Smooth muscle cell (in vitro differentiated cells): Measurements from ENCODE around the gene RTP2. TPM values are rescaled to one million over a fixed set of nuclear protein-coding genes. Genes with fewer than 3 reads are reported as not detected.

ENCODE experiments used
- DNase-seq: peaks from one replicate; lab custom pipeline; 2025; ENCODE audit not compliant: unreplicated experiment; lab: John Stamatoyannopoulos, UW
- H2AFZ ChIP-seq: fragments of 200-600 bp; sonication (generic); 2 replicates; pipeline ENCODE4 v1.6.0; 2016; ENCODE audit warnings: antibody characterized with exemption, low read depth, mild to moderate bottlenecking
- H3F3A ChIP-seq: fragments of 200-600 bp; sonication (generic); 2 replicates; pipeline ENCODE4 v1.6.0; 2017; ENCODE audit warnings: antibody characterized with exemption, low read depth
- H3K27ac ChIP-seq: fragments of 200-600 bp; sonication (generic); 2 replicates; pipeline ENCODE4 v1.5.1; 2016; ENCODE audit warnings: low read depth, mild to moderate bottlenecking
- H3K27me3 ChIP-seq: fragments of 200-600 bp; sonication (generic); 2 replicates; pipeline ENCODE4 v1.6.1; 2016; ENCODE audit warnings: low read depth, mild to moderate bottlenecking
- H3K36me3 ChIP-seq: fragments of 200-600 bp; sonication (generic); 2 replicates; pipeline ENCODE4 v1.5.1; 2016; ENCODE audit warnings: low read depth
- H3K4me1 ChIP-seq: fragments of 200-600 bp; sonication (generic); 2 replicates; pipeline ENCODE4 v1.5.1; 2016; ENCODE audit warnings: low read depth
- H3K4me2 ChIP-seq: fragments of 200-600 bp; sonication (generic); 2 replicates; pipeline ENCODE4 v1.6.0; 2016; ENCODE audit warnings: mild to moderate bottlenecking
- H3K4me3 ChIP-seq: fragments of 200-600 bp; sonication (generic); 2 replicates; pipeline ENCODE4 v1.5.1; 2016; ENCODE audit warnings: mild to moderate bottlenecking
- H3K79me2 ChIP-seq: fragments of 200-600 bp; sonication (generic); 2 replicates; pipeline ENCODE4 v1.6.0; 2016; ENCODE audit warnings: low read depth, mild to moderate bottlenecking
- H3K9ac ChIP-seq: fragments of 200-600 bp; sonication (generic); 2 replicates; pipeline ENCODE4 v1.6.0; 2016; ENCODE audit warnings: low read depth
- H3K9me3 ChIP-seq: fragments of 200-600 bp; sonication (generic); replicated peaks from 2 replicates; pipeline ENCODE4 v1.5.1; 2016; ENCODE audit warnings: low read depth
- H4K20me1 ChIP-seq: fragments of 200-600 bp; sonication (generic); 2 replicates; pipeline ENCODE4 v1.6.0; 2016; ENCODE audit warnings: low read depth
- WGBS: methylation state at CpG from one replicate; pipeline ENCODE4 v1.1.7; 2016; ENCODE audit warnings: low lambda C conversion rate; 5-methylcytosine and 5-hydroxymethylcytosine counted together
- polyA plus RNA-seq: library from polyadenylated mRNA; unstranded; fragments of >200 nt; fragmentation: Nextera tagmentation; extraction: Ambion mirVana; gene quantifications from 2 replicates; pipeline ENCODE4 v1.2.1, GENCODE V29; 2016
- total RNA-seq: library from RNA; depleted of rRNA; stranded (reverse); fragments of >200 nt; gene quantifications from 2 replicates; pipeline ENCODE4 v1.2.3, GENCODE V29; 2014
- TF ChIP-seq, protein P1 (sequence below): fragments of 200-600 bp; sonication (generic); IDR thresholded peaks from 2 replicates; pipeline ENCODE4 v1.5.1; 2017; ENCODE audit warnings: borderline replicate concordance, mild to moderate bottlenecking, antibody characterized with exemption; ENCODE audit not compliant: insufficient read depth, poor library complexity, severe bottlenecking

RTP2 gene
- total and polyA plus RNA-seq, 2 experiments from 2014 or later, result not detected

- H3F3A ChIP-seq, result peaks cover 6% of the 10 kb centered on the region
- TF ChIP-seq, protein P1, sequence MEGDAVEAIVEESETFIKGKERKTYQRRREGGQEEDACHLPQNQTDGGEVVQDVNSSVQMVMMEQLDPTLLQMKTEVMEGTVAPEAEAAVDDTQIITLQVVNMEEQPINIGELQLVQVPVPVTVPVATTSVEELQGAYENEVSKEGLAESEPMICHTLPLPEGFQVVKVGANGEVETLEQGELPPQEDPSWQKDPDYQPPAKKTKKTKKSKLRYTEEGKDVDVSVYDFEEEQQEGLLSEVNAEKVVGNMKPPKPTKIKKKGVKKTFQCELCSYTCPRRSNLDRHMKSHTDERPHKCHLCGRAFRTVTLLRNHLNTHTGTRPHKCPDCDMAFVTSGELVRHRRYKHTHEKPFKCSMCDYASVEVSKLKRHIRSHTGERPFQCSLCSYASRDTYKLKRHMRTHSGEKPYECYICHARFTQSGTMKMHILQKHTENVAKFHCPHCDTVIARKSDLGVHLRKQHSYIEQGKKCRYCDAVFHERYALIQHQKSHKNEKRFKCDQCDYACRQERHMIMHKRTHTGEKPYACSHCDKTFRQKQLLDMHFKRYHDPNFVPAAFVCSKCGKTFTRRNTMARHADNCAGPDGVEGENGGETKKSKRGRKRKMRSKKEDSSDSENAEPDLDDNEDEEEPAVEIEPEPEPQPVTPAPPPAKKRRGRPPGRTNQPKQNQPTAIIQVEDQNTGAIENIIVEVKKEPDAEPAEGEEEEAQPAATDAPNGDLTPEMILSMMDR, result peak; percentile 78
- peak overlapping the region; percentile 76 for H3K9ac ChIP-seq
- peak; percentile 40 for DNase-seq
- peaks cover 59% of the 10 kb centered on the region for H3K79me2 ChIP-seq
- H4K20me1 ChIP-seq, result peaks cover 58% of the 10 kb centered on the region
- H3K9me3 ChIP-seq, result no peaks in the 10 kb centered on the region
- no peaks in the 10 kb centered on the region for H3K27me3 ChIP-seq
- peak overlapping the region; percentile 93 for H3K27ac ChIP-seq
- no peak overlapping the region for H2AFZ ChIP-seq
- H3K36me3 ChIP-seq, result no peaks in the 10 kb centered on the region
- H3K4me1 ChIP-seq, result peaks cover 15% of the 10 kb centered on the region
- WGBS, result 2% methylated on average over 39 of the region's 39 CpGs
- peak overlapping the region; percentile 99 for H3K4me2 ChIP-seq
- H3K4me3 ChIP-seq, result peak overlapping the region; percentile 96
Observed at GRCh38 chr3:187740421-187741399, 38.4 kb upstream of the RTP2 start.

DNA sequence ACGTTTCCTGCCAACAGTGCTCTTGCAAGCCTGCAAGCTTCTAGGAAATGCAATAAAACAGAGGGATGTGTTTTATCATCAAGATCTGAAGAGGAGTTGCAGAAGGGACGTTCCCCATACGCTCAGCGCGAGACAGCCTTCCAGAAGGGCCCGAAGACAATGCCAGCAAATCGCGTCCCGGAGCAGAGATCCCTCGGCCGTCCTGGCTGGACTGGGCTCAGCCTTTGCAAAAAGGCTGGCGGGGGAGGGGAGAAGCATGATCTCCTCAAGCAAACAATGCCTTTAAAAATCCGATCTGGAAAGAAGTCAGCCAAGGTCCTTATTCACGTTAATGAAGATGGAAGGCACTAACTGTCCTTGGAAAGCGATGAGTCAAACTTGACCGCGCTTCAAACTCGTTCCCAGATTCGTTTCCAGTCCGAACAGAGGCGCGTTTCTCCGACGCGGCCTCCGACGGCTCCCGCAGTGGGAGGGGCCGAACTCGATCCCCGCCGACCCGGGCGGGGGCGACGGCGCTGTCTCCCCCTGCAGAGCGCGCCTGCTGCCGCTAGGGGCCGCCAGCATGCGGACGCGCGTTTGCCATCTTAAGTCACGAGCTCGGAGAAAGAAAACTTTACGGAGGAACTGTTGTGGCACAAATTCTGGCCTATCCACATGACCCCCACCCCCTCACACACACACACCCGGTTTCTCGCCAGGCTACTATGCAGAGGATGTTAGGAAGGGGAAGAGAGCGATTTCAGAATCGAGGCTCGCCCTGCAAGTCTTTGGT, 37.4 kb upstream of the RTP2 start:
- peak overlapping the region; percentile 93 for H3K27ac ChIP-seq
- H3F3A ChIP-seq, result peaks cover 4% of the 10 kb centered on the region
- H3K4me3 ChIP-seq, result peak overlapping the region; percentile 96
- TF ChIP-seq, protein P1, result peak; percentile 96
- peak overlapping the region; percentile 76 for H3K9ac ChIP-seq
- no peaks in the 10 kb centered on the region for H3K27me3 ChIP-seq
- DNase-seq, result peak; percentile 66
- peaks cover 68% of the 10 kb centered on the region for H4K20me1 ChIP-seq
- no peak overlapping the region for H2AFZ ChIP-seq
- H3K4me2 ChIP-seq, result peak overlapping the region; percentile 99
- peaks cover 21% of the 10 kb centered on the region for H3K4me1 ChIP-seq
- H3K79me2 ChIP-seq, result peaks cover 65% of the 10 kb centered on the region
- H3K9me3 ChIP-seq, result no peaks in the 10 kb centered on the region
- no peaks in the 10 kb centered on the region for H3K36me3 ChIP-seq
- WGBS, result 3% methylated on average over 52 of the region's 53 CpGs

GRCh38 chr3:187739094-187739560, 36.8 kb upstream of the RTP2 start:
- peaks cover 4% of the 10 kb centered on the region for H3F3A ChIP-seq
- no peak overlapping the region for H2AFZ ChIP-seq
- no peak overlapping the region for H3K9ac ChIP-seq
- TF ChIP-seq, protein P1, result no peak
- peaks cover 21% of the 10 kb centered on the region for H3K4me1 ChIP-seq
- H3K4me3 ChIP-seq, result peak overlapping the region; percentile 96
- H3K4me2 ChIP-seq, result peak overlapping the region; percentile 99
- peak overlapping the region; percentile 93 for H3K27ac ChIP-seq
- H3K79me2 ChIP-seq, result peaks cover 65% of the 10 kb centered on the region
- H3K9me3 ChIP-seq, result no peaks in the 10 kb centered on the region
- no peaks in the 10 kb centered on the region for H3K36me3 ChIP-seq
- H4K20me1 ChIP-seq, result peaks cover 70% of the 10 kb centered on the region
- peak; percentile 69 for DNase-seq
- H3K27me3 ChIP-seq, result no peaks in the 10 kb centered on the region
- WGBS, result under 1% methylated on average over 22 of the region's 22 CpGs
